Umbilical cord (tissue), 2 donors: ENCODE results near the gene YIPF4. TPM values are rescaled to one million over a fixed set of nuclear protein-coding genes. Genes with fewer than 3 reads are reported as not detected.
"Not testable (repeated sequence)": the region's sequence is repeated elsewhere in the genome, so short reads cannot be mapped to it uniquely, and the experiment has no call there.

Experiments used
- DNase-seq: peaks from one replicate; pipeline ENCODE4 v3.0.0-alpha.2; 2015; ENCODE audit warnings: low spot score
- total RNA-seq: library from RNA; depleted of rRNA; stranded (reverse); fragments of >200 nt; gene quantifications from one replicate; pipeline ENCODE4 v1.2.3, GENCODE V29; 2014; ENCODE audit warnings: low replicate concordance; ENCODE audit not compliant: insufficient read depth

YIPF4 gene
- total RNA-seq, 1 donor from 2014 or later = 51.5 TPM

DNA sequence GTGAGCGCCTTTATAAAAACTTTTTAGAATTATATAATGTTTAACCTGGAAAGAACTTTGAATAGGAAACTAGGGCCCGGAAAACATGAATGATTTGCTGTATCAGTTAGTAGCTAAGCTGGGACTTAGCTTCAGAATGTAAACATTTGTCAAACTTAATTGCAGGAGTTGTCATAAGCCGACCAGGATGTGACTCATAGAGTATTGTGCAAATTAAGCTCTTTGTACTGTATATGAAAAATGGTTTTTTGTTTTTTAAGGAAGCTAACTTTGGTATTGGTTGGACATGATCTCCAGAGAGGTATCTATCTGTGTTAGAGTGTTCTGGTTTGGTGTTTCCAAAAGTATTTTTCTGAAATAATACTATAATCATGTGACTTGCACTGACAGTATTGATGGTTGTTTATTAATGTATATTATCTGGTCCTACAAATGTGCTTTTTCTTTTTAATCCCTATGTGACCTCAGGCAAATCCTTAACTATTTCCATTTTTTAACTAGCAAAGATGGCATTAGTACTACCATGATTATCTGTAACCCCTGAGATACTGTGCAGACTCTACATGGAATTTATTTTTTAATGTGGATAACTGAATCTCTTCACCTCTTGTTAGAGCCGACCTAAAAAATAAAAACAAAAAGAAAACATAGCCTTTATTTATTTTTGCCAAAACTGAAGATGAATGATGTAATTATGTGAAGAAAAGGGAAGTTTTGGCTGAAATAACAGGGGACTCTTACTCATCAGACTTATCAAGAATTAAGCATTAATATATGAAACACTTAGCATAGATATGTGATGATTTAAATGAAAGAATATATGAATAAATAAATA lies 11.7 kb downstream of the YIPF4 start:
- DNase-seq = no peak

DNA sequence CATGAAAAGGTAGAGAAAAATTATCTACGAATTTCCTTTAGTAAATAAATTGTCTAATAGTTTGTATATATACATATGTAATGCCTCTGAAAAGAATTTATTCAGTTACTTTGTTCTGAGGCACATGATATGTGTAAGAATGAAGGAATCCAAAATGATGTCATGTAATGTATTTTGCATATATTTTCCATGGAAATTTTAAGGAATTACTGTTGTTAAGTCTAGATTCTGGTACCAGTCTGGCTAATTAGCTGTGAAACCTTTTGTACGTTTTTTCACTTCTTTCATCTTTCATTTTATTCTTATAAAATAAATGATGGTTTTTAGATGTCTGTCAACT lies 12.3 kb downstream of the YIPF4 start:
- DNase-seq = no peak

DNA sequence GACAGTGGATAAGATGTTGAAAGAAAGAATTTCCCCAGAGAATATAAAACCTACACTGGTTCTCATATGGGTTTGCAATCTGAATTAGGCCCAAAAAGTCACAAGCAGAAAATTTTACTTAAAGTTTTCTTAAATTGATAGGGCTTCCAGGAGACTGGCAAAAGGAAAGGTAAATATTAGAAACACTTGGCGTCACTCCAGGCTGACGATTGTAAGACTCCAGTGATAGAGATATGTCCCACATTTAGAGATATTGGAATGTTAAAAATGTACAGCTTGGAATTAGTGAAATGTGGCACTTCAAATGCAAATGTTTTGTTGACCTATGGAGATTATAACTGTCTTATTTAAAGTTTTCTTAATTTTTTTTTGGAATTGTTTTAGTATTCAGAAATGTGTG lies 14.0 kb downstream of the YIPF4 start:
- DNase-seq = no peak

DNA sequence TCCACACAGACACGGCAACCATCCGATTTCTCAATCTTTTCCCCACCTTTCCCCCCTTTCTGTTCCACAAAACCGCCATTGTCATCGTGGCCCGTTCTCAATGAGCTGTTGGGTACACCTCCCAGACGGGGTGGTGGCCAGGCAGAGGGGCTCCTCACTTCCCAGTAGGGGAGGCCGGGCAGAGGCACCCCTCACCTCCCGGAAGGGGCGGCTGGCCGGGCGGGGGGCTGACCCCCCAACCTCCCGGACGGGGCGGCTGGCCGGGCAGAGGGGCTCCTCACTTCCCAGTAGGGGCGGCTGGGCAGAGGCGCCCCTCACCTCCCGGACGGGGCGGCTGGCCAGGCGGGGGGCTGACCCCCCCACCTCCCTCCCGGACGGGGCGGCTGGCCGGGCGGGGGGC lies 15.8 kb downstream of the YIPF4 start:
- not testable (repeated sequence) for DNase-seq

DNA sequence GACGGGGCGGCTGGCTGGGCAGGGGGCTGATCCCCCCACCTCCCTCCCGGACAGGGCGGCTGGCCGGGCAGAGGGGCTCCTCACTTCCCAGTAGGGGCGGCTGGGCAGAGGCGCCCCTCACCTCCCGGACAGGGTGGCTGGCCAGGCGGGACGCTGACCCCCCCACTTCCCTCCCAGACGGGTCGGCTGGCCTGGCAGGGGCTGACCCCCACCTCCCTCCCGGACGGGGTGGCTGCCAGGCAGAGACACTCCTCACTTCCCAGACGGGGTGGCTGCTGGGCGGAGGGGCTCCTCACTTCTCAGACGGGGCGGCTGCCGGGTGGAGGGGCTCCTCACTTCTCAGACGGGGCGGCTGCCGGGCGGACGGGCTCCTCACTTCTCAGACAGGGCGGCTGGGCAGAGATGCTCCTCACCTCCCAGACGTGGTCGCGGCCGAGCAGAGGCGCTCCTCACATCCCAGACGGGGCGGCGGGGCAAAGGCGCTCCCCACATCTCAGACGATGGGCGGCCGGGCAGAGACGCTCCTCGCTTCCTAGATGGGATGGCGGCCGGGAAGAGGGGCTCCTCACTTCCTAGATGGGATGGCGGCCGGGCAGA lies 16.4 kb downstream of the YIPF4 start:
- not testable (repeated sequence) for DNase-seq

DNA sequence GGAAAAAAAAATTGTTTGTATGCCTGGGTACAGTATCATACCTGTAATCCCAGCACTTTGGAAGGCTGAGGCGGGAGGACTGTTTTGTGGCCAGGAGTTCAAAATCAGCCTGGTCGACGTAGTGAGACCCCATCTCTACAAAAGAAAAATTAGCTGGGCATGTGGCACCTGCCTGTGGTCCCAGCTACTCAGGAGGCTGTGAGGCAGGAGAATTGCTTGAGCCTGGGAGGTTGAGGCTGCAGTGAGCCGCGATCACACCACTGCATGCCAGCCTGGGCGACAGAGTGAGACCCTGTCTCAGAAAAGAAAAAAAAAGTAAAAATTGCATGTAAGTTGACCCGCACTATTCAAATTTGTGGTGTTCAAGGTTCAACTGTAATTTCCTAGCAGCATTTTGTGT lies 32.9 kb downstream of the YIPF4 start:
- no peak for DNase-seq

DNA sequence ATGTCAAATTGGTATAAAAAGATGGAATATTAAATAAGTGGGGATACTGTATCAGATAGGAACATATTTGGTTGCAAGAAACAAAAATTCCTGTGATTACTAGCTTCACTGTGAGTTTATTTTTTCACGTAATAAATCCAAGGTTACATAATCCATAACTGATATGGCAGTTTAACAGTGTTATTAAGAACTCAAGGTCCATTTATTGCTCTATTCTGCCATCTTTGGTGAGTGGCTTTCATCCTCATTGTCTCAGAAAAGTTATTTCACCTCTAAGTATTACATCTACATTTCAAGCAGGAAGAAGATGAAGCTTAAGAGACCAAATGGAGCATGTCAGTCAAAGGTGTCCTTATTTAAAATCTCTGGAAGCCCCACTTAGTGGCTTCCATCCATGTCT lies 37.2 kb downstream of the YIPF4 start:
- DNase-seq = no peak

DNA sequence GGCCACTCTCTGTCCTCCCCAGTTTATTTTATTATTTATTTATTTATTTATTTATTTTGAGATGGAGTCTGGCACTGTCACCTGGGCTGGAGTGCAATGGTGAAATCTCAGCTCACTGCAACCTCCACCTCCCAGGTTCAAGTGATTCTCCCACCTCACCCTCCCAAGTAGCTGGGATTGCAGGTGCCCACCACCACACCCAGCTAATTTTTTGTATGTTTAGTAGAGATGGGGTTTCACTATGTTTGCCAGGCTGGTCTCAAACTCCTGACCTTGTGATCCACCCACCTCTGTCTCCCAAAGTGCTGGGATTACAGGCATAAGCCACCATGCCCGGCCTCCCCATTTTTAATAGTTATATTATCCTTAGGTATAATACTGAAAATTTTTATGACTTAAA lies 51.0 kb downstream of the YIPF4 start:
- not testable (repeated sequence) for DNase-seq

DNA sequence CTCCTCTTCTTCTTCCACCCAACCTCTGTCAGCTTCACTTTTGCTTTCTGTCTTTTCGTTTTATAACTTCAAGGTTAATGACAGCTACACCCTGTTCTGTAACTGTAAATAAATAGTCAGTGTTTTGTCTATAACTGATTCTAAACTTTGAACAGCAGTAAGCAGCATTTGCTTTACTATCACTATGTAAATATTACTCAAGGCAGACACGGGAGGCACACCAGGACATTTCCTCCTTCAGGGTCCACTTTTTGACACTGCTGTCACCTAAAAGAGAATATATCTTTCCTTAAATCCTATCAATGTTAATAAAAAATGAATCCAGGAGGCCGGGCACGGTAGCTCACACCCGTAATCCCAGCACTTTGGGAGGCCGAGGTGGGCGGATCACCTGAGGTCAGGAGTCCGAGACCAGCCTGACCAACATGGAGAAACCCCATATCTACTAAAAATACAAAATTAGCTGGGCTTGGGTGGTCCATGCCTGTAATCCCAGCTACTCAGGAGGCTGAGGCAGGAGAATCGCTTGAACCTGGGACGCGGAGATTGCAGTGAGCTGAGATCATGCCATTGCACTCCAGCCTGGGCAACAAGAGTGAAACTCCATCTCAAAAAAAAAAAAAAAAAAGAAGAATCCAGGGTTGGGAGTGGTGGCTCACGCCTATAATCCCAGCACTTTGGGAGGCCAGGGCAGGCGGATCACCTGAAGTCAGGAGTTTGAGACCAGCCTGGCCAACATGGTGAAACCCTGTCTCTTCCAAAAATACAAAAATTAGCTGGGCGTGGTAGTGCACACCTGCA lies 51.7 kb downstream of the YIPF4 start:
- DNase-seq = not testable (repeated sequence)

DNA sequence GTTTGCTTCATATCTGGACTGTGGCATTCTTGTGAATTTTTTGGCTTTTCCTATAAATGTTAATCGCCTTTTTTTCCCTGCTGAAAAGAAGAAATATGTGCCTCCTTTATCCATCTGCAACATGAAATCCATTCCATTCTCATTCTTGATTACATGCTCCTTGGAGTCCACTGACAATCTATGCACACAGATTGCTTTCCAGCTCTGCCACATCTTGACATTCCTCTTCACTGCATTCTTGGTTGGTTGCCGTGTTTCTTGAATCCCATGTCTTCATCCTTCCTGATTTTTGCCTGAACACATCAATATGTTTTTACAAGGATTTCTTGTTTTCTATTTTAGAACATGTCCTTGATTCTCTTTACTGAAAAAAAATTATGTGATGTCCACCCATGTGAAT lies 52.4 kb downstream of the YIPF4 start:
- peak; percentile 45 for DNase-seq

DNA sequence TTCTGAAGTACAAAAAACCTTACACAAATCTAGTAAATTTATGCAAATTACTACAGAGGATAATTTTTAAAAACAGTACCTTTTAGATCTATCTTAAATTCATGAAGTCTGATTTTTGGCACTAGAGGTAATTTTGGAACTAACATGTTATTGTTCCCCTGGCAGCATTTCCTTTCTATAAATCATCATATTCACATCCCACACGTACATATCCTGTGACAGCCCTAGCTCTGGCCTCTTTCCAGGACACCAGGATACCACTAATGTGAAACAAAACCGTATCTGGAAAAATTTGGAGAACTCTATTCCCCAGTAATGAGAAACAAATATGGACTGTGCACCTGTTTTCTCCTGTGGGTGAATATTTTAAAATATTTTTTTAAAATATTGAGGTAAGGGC lies 65.1 kb downstream of the YIPF4 start:
- no peak for DNase-seq

DNA sequence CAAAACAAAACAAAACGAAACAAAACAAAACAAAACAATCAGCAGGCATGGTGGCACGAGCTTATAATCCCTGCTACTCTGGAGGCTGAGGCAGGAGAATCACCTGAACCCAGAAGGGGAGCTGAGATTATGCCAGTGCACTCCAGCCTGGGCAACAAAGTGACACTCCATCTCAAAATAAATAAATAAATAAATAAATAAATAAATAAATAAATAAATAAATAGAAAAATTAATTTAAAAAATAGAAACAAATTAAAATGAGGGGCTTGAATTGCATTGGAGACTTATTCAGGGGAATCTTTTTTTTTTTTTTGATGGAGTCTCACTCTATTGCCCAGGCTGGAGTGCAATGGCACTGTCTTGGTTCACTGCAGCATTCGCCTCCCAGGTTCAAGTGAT lies 73.1 kb downstream of the YIPF4 start:
- DNase-seq = not testable (repeated sequence)

DNA sequence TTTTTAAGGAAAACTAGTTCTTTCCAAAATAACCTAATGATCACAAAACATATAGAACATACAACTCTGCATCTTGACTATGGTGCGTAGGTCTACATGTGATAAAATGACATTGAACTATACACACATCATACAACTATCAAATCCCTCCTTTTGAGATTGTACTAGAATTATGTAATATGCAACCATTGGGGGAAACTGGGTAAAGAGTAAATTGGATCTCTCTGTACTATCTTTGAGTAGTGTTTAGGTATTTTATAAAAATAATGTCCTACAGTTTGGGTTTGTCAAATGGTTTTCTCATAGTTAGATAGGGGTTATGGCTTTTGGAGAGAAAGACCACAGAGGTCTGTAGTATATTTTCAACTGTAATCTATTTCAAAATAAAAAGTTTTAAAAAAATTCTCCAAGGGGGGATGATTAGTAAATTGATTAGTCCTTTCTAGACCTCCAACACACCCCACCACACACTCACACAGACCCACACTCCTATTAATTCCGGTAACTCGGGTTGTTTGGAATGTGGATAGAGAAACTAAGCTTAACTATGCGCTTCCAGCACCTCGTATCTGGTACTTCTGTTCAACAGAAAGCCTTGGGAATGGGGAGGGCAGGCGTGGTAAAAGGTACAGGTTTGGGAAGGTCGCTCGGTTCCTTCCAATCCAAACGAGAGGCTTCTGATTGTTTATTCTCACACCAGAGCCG lies 78.4 kb downstream of the YIPF4 start:
- no peak for DNase-seq

DNA sequence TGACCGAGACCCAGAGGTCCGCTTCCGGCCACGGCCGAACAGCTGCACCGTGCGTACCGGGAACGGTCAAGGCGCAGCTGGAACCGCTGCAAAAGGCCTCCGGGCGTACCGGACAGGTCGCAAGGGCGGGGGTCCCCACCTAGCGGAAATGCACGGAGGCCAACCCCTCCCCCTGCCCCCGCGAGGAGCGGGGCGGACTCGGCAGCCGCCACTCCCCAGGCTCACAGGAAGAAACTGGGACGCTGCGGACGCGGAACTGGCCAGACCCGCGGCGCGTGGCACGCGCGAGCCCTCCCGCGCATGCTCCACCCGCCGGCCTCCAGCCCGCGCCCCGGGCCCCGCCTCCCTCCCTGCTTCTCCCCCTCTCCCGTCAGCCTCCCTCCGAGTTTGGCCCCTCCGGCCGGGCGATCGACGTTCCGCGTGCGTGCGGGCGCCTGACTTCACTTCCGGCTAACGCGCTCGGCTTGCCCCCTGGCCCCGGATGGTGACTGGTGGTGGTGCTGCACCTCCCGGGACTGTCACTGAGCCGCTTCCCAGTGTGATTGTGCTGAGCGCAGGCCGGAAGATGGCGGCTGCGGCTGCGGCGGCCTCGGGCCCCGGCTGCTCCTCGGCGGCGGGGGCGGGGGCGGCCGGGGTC lies 79.1 kb downstream of the YIPF4 start, which contains the start of gene BIRC6:
Gene BIRC6, plus strand, starts transcription at position 343 of the 637 bp plus-strand sequence. Its CDS starts 139 bp downstream, at position 482.
- peak; percentile 98 for DNase-seq

DNA sequence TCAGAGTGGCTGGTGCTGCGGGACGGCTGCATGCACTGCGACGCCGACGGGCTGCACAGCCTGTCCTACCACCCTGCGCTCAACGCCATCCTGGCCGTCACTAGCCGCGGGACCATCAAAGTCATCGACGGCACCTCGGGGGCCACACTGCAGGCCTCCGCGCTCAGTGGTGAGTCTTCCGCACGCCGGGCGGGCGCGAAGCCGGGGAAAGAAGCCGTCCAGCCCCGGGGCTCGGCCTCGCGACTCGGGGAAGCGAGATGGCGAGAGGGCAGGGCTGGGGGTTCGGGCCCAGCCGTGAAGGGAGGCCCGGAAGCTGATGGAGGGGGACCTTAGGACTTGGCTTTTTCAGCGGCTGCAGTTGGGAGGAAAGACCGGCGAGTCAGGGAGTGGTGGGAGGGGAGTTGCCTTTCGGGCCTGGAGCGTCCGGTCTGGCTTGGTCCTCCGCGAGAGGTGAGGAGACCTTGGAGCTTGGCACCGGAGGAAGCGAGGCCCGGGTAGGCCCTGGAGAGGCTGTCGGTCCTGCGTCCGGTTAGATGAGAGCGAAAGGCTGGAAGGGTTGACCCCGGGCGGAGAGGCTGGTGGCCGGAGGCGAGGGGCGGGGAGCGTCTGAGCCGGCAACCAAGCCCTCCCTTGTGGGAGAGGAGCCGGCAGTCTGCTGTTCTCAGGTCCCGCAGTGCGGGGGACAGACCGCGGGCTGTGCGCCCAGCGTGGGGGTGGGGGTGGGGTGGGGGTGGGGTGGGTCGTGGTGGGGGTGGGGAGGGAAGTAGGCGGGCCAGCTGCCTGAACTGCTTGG lies 79.8 kb downstream of the YIPF4 start:
- peak; percentile 41 for DNase-seq

DNA sequence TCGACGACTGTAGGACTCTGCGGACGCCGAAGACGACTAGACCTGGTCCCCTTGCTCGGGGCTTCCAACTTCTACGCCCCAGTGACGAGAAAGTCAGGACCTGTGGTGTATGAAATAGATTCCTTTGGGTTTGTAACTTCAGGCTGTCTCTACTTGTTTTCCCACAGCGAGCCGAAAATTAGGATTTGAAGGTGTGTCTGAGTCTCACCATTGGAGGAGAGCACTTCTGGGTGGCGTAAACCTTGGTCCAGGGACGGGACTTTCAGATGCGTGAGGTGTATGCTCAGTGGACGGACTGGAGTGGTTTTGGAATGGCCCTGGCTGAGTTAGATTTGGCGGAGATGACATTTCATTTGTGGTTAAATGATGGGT lies 80.4 kb downstream of the YIPF4 start:
- peak; percentile 16 for DNase-seq

DNA sequence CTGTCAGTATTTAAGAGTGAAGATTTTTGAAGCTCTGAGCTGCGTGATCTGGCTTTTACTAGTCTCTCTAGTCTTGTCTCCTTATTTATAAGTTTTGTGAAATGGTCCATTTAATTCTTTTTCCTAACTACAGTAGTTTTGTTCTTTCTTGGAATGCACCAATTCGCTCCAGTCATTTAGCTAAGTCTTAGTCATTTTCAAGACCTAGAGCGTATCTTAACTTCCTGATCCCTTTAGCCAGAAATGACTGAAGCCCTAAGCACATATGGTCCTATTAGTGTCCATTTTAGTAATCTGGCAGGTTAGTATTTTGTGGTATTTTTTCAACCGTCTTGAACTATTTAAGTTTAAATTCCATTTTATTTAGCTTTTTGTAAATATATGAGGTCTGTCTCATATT lies 82.7 kb downstream of the YIPF4 start:
- DNase-seq = no peak

DNA sequence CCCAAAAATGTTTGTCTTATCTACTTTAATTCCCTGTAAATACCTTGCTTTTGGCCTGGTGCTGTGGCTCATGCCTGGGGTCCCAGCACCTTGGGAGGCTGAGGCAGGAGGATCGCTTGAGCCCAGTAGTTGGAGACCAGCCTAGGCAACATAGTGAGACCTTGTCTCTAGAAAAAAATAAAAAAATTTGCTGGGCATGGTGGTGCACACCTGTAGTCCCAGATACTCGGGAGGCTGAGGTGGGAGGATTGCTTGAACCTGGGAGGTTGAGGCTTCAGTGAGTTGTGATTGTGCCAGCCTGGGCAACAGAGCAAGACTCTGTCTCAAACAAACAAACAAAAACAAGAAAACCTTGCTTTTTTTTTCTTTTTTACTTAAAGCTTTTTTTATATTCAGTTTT lies 85.3 kb downstream of the YIPF4 start:
- not testable (repeated sequence) for DNase-seq

DNA sequence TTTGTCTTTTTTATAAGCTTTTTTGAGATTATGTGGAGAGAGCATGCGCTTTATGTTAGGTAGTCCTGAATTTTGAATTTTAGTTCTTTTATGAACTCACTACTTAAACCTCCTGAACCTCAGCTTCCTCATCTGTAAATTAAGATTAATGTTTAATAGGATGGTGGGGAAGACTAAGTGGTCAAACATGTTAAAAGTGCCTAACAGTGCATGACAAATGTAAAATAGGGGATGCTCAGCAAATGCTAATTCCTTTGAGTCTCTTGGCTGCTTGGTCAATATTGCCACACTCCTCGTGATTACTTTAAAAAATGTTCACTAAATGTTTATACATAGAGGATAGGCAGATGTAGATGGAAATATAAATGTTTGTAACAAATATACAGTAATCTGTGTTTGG lies 85.9 kb downstream of the YIPF4 start:
- DNase-seq = no peak

DNA sequence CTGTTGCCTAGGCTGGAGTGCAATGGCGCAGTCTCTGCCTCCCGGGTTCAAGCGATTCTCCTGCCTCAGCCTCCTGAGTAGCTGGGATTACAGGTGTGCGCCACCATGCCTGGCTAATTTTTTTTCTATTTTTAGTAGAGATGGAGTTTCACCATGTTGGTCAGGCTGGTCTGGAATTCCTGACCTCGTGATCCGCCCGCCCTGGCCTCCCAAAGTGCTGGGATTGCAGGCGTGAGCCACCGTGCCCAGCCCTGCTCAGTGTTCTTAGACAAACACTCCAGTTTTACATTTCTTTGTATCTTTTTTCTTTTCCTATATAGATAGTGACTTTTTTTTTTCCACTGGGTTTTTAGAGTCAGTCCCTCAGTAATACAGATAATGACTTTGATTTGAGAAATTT lies 86.6 kb downstream of the YIPF4 start:
- not testable (repeated sequence) for DNase-seq

DNA sequence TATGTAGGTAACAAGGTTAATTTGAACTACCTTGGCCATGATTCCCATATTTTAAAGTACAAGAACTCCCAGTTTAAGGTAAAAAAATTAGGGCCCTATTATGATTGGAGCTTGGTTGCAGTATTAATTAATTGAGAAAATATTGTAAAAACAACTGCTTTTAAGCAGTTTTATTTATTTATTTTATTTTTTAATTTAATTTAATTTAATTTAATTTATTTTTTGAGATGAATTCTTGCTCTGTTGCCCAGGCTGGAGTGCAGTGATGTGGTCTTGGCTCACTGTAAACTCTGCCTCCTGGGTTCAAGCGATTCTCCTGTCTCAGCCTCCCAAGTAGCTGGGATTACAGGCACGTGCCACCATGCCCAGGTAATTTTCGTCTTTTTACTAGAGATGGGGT lies 88.0 kb downstream of the YIPF4 start:
- DNase-seq = not testable (repeated sequence)
